HL-60 (cell line): ENCODE data around the gene CAPRIN2.

ENCODE experiments used
- DNase-seq, 2 experiments: peaks; one replicate each; pipeline ENCODE4 v3.0.0-alpha.2; 2010 to 2020; ENCODE audit warnings: low read depth in 1 of 2, low spot score in 1 of 2
- H3K27ac ChIP-seq: fragments of 250-450 bp; sonication (Bioruptor Pico); replicated peaks from 2 replicates; pipeline ENCODE4 v1.5.1; 2020; ENCODE audit warnings: mild to moderate bottlenecking, moderate library complexity
- H3K27me3 ChIP-seq: fragments of 250-450 bp; sonication (Bioruptor Pico); 2 replicates; pipeline ENCODE4 v1.5.1; 2021; ENCODE audit warnings: mild to moderate bottlenecking, moderate library complexity; ENCODE audit not compliant: insufficient read depth, poor library complexity, severe bottlenecking
- H3K4me3 ChIP-seq: replicated peaks from 2 replicates; pipeline ENCODE4 v1.5.1; 2011; ENCODE audit warnings: mild to moderate bottlenecking, control low read depth, low read length; ENCODE audit not compliant: insufficient read depth
- GABPA ChIP-seq: IDR thresholded peaks from 2 replicates; pipeline ENCODE4 v1.6.1; 2012; ENCODE audit warnings: low read depth
- POLR2AphosphoS5 ChIP-seq: IDR thresholded peaks from 2 replicates; pipeline ENCODE4 v1.6.1; 2012; ENCODE audit warnings: low read depth
- SPI1 ChIP-seq: IDR thresholded peaks from 2 replicates; pipeline ENCODE4 v1.6.1; 2012; ENCODE audit warnings: low read depth, mild to moderate bottlenecking, borderline replicate concordance
- TF ChIP-seq, protein P1 (sequence below): IDR thresholded peaks from one replicate; pipeline ENCODE4 v1.5.1; 2011; ENCODE audit warnings: low read length, control low read depth, inconsistent platforms; ENCODE audit not compliant: insufficient read depth
- TF ChIP-seq, protein P2 (sequence below): IDR thresholded peaks from 2 replicates; pipeline ENCODE4 v1.6.1; 2012; ENCODE audit warnings: low read depth; ENCODE audit not compliant: insufficient replicate concordance

The CAPRIN2 gene

DNA sequence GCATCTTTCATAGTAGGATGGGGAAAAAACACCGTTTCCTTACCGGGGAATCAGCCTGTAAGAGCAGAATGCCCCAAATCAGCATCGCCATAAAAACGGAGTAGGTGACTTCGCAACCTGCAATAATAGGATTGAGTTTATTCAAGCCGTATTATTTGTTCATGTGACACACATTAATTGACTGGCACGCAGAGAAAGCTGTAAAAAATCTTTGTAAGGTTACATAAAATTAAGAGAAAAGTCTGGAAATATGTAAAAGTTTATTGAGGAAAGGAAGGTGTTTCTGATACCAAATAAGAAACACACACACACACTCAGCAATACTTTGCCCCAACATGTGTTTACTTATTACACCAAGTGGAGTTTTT is 628 bp upstream of the CAPRIN2 start:
- peak overlapping the region; percentile 86 for H3K4me3 ChIP-seq
- no peak overlapping the region for H3K27ac ChIP-seq
- TF ChIP-seq POLR2AphosphoS5 (no peak), GABPA (no peak), SPI1 (no peak)
- TF ChIP-seq, protein P1, sequence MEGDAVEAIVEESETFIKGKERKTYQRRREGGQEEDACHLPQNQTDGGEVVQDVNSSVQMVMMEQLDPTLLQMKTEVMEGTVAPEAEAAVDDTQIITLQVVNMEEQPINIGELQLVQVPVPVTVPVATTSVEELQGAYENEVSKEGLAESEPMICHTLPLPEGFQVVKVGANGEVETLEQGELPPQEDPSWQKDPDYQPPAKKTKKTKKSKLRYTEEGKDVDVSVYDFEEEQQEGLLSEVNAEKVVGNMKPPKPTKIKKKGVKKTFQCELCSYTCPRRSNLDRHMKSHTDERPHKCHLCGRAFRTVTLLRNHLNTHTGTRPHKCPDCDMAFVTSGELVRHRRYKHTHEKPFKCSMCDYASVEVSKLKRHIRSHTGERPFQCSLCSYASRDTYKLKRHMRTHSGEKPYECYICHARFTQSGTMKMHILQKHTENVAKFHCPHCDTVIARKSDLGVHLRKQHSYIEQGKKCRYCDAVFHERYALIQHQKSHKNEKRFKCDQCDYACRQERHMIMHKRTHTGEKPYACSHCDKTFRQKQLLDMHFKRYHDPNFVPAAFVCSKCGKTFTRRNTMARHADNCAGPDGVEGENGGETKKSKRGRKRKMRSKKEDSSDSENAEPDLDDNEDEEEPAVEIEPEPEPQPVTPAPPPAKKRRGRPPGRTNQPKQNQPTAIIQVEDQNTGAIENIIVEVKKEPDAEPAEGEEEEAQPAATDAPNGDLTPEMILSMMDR, result no peak
- TF ChIP-seq, protein P2, sequence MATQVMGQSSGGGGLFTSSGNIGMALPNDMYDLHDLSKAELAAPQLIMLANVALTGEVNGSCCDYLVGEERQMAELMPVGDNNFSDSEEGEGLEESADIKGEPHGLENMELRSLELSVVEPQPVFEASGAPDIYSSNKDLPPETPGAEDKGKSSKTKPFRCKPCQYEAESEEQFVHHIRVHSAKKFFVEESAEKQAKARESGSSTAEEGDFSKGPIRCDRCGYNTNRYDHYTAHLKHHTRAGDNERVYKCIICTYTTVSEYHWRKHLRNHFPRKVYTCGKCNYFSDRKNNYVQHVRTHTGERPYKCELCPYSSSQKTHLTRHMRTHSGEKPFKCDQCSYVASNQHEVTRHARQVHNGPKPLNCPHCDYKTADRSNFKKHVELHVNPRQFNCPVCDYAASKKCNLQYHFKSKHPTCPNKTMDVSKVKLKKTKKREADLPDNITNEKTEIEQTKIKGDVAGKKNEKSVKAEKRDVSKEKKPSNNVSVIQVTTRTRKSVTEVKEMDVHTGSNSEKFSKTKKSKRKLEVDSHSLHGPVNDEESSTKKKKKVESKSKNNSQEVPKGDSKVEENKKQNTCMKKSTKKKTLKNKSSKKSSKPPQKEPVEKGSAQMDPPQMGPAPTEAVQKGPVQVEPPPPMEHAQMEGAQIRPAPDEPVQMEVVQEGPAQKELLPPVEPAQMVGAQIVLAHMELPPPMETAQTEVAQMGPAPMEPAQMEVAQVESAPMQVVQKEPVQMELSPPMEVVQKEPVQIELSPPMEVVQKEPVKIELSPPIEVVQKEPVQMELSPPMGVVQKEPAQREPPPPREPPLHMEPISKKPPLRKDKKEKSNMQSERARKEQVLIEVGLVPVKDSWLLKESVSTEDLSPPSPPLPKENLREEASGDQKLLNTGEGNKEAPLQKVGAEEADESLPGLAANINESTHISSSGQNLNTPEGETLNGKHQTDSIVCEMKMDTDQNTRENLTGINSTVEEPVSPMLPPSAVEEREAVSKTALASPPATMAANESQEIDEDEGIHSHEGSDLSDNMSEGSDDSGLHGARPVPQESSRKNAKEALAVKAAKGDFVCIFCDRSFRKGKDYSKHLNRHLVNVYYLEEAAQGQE, result no peak
- no peak for DNase-seq
- H3K27me3 ChIP-seq, result no peaks in the 10 kb centered on the region

- Histone ChIP-seq H3K27me3 (no peaks in the 10 kb centered on the region), H3K27ac (no peak overlapping the region), H3K4me3 (peak overlapping the region; percentile 86)
- TF ChIP-seq, protein P1, result no peak
- TF ChIP-seq, protein P2, result no peak
- TF ChIP-seq SPI1 (no peak), GABPA (no peak), POLR2AphosphoS5 (no peak)
- no peak for DNase-seq
Observed at GRCh38 chr12:30754383-30754749, 385 bp downstream of the CAPRIN2 start.

DNA sequence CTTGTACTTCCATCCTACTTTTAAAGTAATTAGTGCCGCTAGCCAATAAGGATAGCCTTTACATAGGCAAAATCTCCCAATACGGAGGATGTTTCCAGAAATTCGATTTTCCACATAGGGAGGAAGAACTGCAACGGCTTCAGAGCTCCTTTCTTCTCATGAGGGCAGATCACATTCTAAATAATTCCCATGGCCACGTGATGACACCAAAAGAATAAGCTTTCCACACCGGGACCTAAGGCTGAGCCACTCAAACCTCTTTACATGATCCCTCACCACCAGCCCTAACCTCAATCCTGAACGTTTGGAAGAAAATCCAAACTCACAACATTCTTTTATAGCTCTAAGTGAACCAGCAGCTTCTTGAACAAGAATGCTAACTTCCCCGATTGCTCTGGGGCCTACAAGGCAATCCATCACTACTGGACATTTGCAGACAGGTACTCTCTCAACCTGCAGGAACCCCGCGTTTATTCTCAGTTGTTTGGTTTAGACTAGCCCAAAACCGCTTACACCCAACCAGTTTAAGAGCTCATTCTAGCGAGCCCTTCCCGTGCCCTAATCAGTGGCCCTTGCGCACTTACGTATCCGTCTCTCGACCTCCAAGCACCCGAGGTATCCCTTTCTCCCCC is 884 bp downstream of the CAPRIN2 start:
- no peak for DNase-seq
- Histone ChIP-seq H3K4me3 (peak overlapping the region; percentile 86), H3K27ac (no peak overlapping the region), H3K27me3 (no peaks in the 10 kb centered on the region)
- no peak for TF ChIP-seq POLR2AphosphoS5
- no peak for TF ChIP-seq SPI1
- TF ChIP-seq, protein P2, result no peak
- no peak for TF ChIP-seq GABPA
- TF ChIP-seq, protein P1, result no peak
